Parathyroid adenoma (tissue), 2 donors: ENCODE data around the gene RAB11FIP3.

Source experiments
- H2AFZ ChIP-seq: fragments of 300-600 bp; sonication (generic); one replicate; pipeline ENCODE4 v1.7.0; 2017; ENCODE audit warnings: antibody characterized with exemption, mild to moderate bottlenecking
- H3K27ac ChIP-seq: fragments of 300-600 bp; sonication (generic); one replicate; pipeline ENCODE4 v1.7.0; 2017
- H3K27me3 ChIP-seq: fragments of 300-600 bp; sonication (generic); one replicate; pipeline ENCODE4 v1.7.0; 2017; ENCODE audit warnings: low read length; ENCODE audit not compliant: control insufficient read depth, insufficient read depth
- H3K36me3 ChIP-seq: fragments of 300-600 bp; sonication (generic); one replicate; pipeline ENCODE4 v1.7.0; 2017; ENCODE audit warnings: low read length; ENCODE audit not compliant: control insufficient read depth, insufficient read depth
- H3K4me1 ChIP-seq: fragments of 300-600 bp; sonication (generic); one replicate; pipeline ENCODE4 v1.7.0; 2017; ENCODE audit warnings: control low read depth
- H3K4me2 ChIP-seq: fragments of 300-600 bp; sonication (generic); one replicate; pipeline ENCODE4 v1.7.0; 2017; ENCODE audit warnings: low read length
- H3K4me3 ChIP-seq: fragments of 300-600 bp; sonication (generic); one replicate; pipeline ENCODE4 v1.7.0; 2017; ENCODE audit warnings: low read depth, low read length
- H3K79me2 ChIP-seq: fragments of 300-600 bp; sonication (generic); one replicate; pipeline ENCODE4 v1.7.0; 2017; ENCODE audit warnings: control low read depth
- H3K9ac ChIP-seq: fragments of 300-600 bp; sonication (generic); one replicate; pipeline ENCODE4 v1.7.0; 2017; ENCODE audit warnings: mild to moderate bottlenecking
- H3K9me3 ChIP-seq: fragments of 300-600 bp; sonication (generic); one replicate; pipeline ENCODE4 v1.7.0; 2017; ENCODE audit warnings: low read length; ENCODE audit not compliant: control insufficient read depth
- CTCF ChIP-seq: fragments of 300-600 bp; sonication (generic); IDR thresholded peaks from one replicate; pipeline ENCODE4 v1.7.0; 2017; ENCODE audit warnings: antibody characterized with exemption, mild to moderate bottlenecking
- donor health status: primary hyperparathyroidism.

RAB11FIP3 gene

DNA sequence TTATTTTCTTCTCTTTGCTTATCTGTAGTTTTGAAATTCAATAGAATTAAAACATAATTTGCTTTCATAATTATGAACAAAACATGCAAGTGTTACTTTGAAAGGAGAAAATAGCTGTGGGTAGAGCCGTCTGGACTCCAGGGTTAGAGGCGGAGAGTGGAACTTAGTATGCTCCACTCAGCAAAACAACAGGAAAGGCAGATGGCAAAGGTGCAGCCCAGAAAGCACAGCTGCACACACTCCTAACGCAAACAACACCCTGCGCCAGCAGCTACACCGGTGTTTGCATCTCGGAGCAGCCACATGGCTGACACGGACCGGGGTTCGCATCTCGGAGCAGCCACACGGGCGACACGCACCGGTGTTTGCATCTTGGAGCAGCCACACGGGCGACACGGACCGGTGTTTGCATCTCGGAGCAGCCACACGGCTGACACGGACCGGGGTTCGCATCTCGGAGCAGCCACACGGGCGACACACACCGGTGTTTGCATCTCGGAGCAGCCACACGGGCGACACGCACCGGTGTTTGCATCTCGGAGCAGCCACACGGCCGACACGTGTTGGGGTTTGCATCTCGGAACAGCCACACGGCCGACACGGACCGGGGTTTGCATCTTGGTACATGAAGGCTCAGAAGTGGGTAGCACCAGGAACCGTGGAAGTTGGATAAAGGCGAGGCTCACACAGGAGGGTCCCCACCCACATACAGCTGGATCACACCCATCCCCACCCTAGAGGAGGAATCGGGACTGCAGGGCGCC, 89.9 kb downstream of the RAB11FIP3 start:
- no peaks in the 10 kb centered on the region for H3K36me3 ChIP-seq
- H3K27ac ChIP-seq: no peak overlapping the region
- H3K27me3 ChIP-seq: no peaks in the 10 kb centered on the region
- no peak overlapping the region for H3K4me2 ChIP-seq
- H3K9ac ChIP-seq: no peak overlapping the region
- H3K4me3 ChIP-seq: no peak overlapping the region
- H2AFZ ChIP-seq: no peak overlapping the region
- H3K9me3 ChIP-seq: no peaks in the 10 kb centered on the region
- H3K79me2 ChIP-seq: peaks cover 7% of the 10 kb centered on the region
- H3K4me1 ChIP-seq: no peaks in the 10 kb centered on the region
- TF ChIP-seq CTCF: no peak

- peaks cover 7% of the 10 kb centered on the region for H3K79me2 ChIP-seq
- no peaks in the 10 kb centered on the region for H3K36me3 ChIP-seq
- no peak overlapping the region for H2AFZ ChIP-seq
- H3K4me2 ChIP-seq: no peak overlapping the region
- no peaks in the 10 kb centered on the region for H3K9me3 ChIP-seq
- H3K9ac ChIP-seq: no peak overlapping the region
- no peak overlapping the region for H3K4me3 ChIP-seq
- TF ChIP-seq CTCF: no peak
- no peak overlapping the region for H3K27ac ChIP-seq
- no peaks in the 10 kb centered on the region for H3K27me3 ChIP-seq
- H3K4me1 ChIP-seq: no peaks in the 10 kb centered on the region
These were observed 90.4 kb downstream of the RAB11FIP3 start for GRCh38 chr16:515939-516226.

GRCh38 chr16:516301-516700, 90.9 kb downstream of the RAB11FIP3 start:
- H3K9me3 ChIP-seq: no peaks in the 10 kb centered on the region
- H3K27ac ChIP-seq: no peak overlapping the region
- no peaks in the 10 kb centered on the region for H3K36me3 ChIP-seq
- TF ChIP-seq CTCF: no peak
- H3K4me1 ChIP-seq: no peaks in the 10 kb centered on the region
- H3K27me3 ChIP-seq: no peaks in the 10 kb centered on the region
- H3K79me2 ChIP-seq: peaks cover 7% of the 10 kb centered on the region
- no peak overlapping the region for H3K4me3 ChIP-seq
- no peak overlapping the region for H3K4me2 ChIP-seq
- H3K9ac ChIP-seq: no peak overlapping the region
- no peak overlapping the region for H2AFZ ChIP-seq

- H3K4me1 ChIP-seq: peaks cover 12% of the 10 kb centered on the region
- H3K27ac ChIP-seq: no peak overlapping the region
- no peak overlapping the region for H2AFZ ChIP-seq
- TF ChIP-seq CTCF: no peak
- no peaks in the 10 kb centered on the region for H3K27me3 ChIP-seq
- no peaks in the 10 kb centered on the region for H3K36me3 ChIP-seq
- no peak overlapping the region for H3K4me3 ChIP-seq
- H3K9me3 ChIP-seq: no peaks in the 10 kb centered on the region
- H3K4me2 ChIP-seq: no peak overlapping the region
- no peak overlapping the region for H3K9ac ChIP-seq
- H3K79me2 ChIP-seq: peaks cover 2% of the 10 kb centered on the region
These were observed 93.4 kb downstream of the RAB11FIP3 start for GRCh38 chr16:518858-519257.

GRCh38 chr16:519425-519824, 94.0 kb downstream of the RAB11FIP3 start:
- no peak for TF ChIP-seq CTCF
- H3K4me1 ChIP-seq: peaks cover 12% of the 10 kb centered on the region
- H3K27ac ChIP-seq: no peak overlapping the region
- H3K9me3 ChIP-seq: no peaks in the 10 kb centered on the region
- H3K36me3 ChIP-seq: no peaks in the 10 kb centered on the region
- no peak overlapping the region for H3K4me3 ChIP-seq
- H3K9ac ChIP-seq: no peak overlapping the region
- no peak overlapping the region for H2AFZ ChIP-seq
- no peaks in the 10 kb centered on the region for H3K79me2 ChIP-seq
- H3K4me2 ChIP-seq: no peak overlapping the region
- no peaks in the 10 kb centered on the region for H3K27me3 ChIP-seq
